GM18870 (cell line): Measurements from ENCODE around the gene CES3.
"Not testable (repeated sequence)": the region's sequence is repeated elsewhere in the genome, so short reads cannot be mapped to it uniquely, and the experiment has no call there.

Experiments
- ATAC-seq: cut with Tn5 transposase; IDR thresholded peaks from one replicate; pipeline ENCODE4 v1.9.1; 2021; ENCODE audit warnings: moderate library complexity; ENCODE audit not compliant: unreplicated experiment

The CES3 gene

GRCh38 chr16:66964049-66964448, 3.0 kb downstream of the CES3 start:
- ATAC-seq = no peak

GRCh38 chr16:66968847-66969246, 7.8 kb downstream of the CES3 start:
- ATAC-seq = no peak

- no peak for ATAC-seq
These were observed 10.0 kb downstream of the CES3 start for GRCh38 chr16:66970775-66971720.

GRCh38 chr16:66972983-66973382, 11.9 kb downstream of the CES3 start:
- no peak for ATAC-seq

GRCh38 chr16:66973716-66974115, 12.7 kb downstream of the CES3 start:
- ATAC-seq = no peak

GRCh38 chr16:66974156-66974931, 13.3 kb downstream of the CES3 start:
- not testable (repeated sequence) for ATAC-seq

GRCh38 chr16:66974932-66975246, 13.8 kb downstream of the CES3 start:
- not testable (repeated sequence) for ATAC-seq

- ATAC-seq = no peak
These were observed 14.3 kb downstream of the CES3 start for GRCh38 chr16:66975302-66975893.

- ATAC-seq = no peak
These were observed 15.7 kb downstream of the CES3 start for GRCh38 chr16:66976746-66977145.

GRCh38 chr16:66977341-66978113, 16.5 kb downstream of the CES3 start:
- no peak for ATAC-seq

- no peak for ATAC-seq
These were observed 18.1 kb downstream of the CES3 start for GRCh38 chr16:66979011-66979717.

GRCh38 chr16:66983033-66983432, 22.0 kb downstream of the CES3 start:
- ATAC-seq = no peak

GRCh38 chr16:66984892-66985311, 23.8 kb downstream of the CES3 start:
- no peak for ATAC-seq

GRCh38 chr16:66986559-66986958, 25.5 kb downstream of the CES3 start:
- no peak for ATAC-seq

GRCh38 chr16:66988197-66988788, 27.2 kb downstream of the CES3 start, which contains the start of gene CES4A:
Gene CES4A (plus strand): TSS chr16:66988589. CDS start chr16:66988773, 184 bp downstream.
- no peak for ATAC-seq

GRCh38 chr16:66991545-66992077, 30.5 kb downstream of the CES3 start:
- no peak for ATAC-seq

- not testable (repeated sequence) for ATAC-seq
These were observed 32.5 kb downstream of the CES3 start for GRCh38 chr16:66993558-66993957.

- no peak for ATAC-seq
These were observed 35.4 kb downstream of the CES3 start for GRCh38 chr16:66996324-66996982.

GRCh38 chr16:66996983-66997358, 35.9 kb downstream of the CES3 start:
- no peak for ATAC-seq
